Activated B cell treated with CpG ODN at 0.5 μM for 24 hours (primary cell): Measurements from ENCODE around the gene GALNT17. TPM values are rescaled to one million over a fixed set of nuclear protein-coding genes. Genes with fewer than 3 reads are reported as not detected.

Source experiments
- ATAC-seq: fragments of 200-7000 bp; cut with Tn5 transposase; one replicate; pipeline ENCODE4 v1.10.0; 2021; ENCODE audit warnings: low read depth, mild to moderate bottlenecking, moderate library complexity
- CTCF ChIA-PET: fragments of 350-600 bp; sonication (Branson Sonifier 250); formaldehyde crosslinking; loops from one replicate; lab custom pipeline; 2021; ENCODE audit warnings: antibody characterized with exemption; lab: Charles Lee
- POLR2A ChIA-PET: fragments of 350-600 bp; sonication (Branson Sonifier 250); formaldehyde crosslinking; loops from one replicate; lab custom pipeline; 2021; ENCODE audit warnings: antibody characterized with exemption; lab: Charles Lee
- DNase-seq: peaks from one replicate; pipeline ENCODE4 v3.0.0; 2022
- H3K27ac Mint-ChIP-seq: one replicate; pipeline ENCODE4 v1.8.0; 2020; ENCODE audit warnings: mixed read lengths
- H3K27me3 Mint-ChIP-seq: one replicate; pipeline ENCODE4 v1.8.0; 2021; ENCODE audit warnings: mixed read lengths
- H3K36me3 Mint-ChIP-seq: one replicate; pipeline ENCODE4 v1.8.0; 2021; ENCODE audit warnings: low read depth, mixed read lengths
- H3K4me1 Mint-ChIP-seq: one replicate; pipeline ENCODE4 v1.8.0; 2021; ENCODE audit warnings: mixed read lengths
- H3K4me3 Mint-ChIP-seq: one replicate; pipeline ENCODE4 v1.8.0; 2020; ENCODE audit warnings: mild to moderate bottlenecking, mixed read lengths
- H3K9me3 Mint-ChIP-seq: one replicate; pipeline ENCODE4 v1.8.0; 2020; ENCODE audit warnings: mixed read lengths
- CTCF ChIP-seq: fragments of 200-600 bp; IDR thresholded peaks from one replicate; pipeline ENCODE4 v1.8.0; 2022; ENCODE audit warnings: antibody characterized with exemption, mild to moderate bottlenecking
- intact Hi-C: fragments of 100-400 bp; cut with micrococcal nuclease; formaldehyde crosslinking; loops from one replicate; pipeline ENCODE4 v1.15.1; 2024
- total RNA-seq: library from RNA; stranded (reverse); gene quantifications from 2 replicates; pipeline ENCODE4 v1.2.3, GENCODE V29; 2022

The GALNT17 gene
- total RNA-seq, 1 donor from 2014 or later = not detected

DNA sequence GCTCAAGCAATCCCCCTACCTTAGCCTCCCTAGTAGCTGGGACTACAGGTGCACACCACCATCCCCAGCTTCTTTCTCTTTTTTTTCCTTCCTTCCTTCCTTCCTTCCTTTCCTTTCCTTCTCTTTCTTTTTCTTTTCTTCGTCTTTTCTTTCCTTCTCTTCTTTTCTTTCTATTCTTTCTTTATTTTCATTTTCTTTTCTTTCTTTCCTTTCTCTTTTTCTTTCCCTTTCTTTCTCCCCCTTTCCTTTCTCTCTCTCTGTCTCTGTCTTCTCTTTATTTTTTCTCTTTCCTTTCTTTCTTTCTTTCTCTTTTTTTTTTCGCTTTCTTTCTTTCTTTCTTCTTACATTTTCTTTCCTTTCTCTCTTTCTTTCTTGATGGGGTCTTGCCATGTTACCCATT, 621.3 kb downstream of the GALNT17 start:
- no peak for TF ChIP-seq CTCF
- DNase-seq (no peak), ATAC-seq (no peak)
- Mint-ChIP-seq H3K27ac (no peak overlapping the region), H3K36me3 (no peaks in the 10 kb centered on the region), H3K9me3 (peaks cover 6% of the 10 kb centered on the region), H3K27me3 (peaks cover 11% of the 10 kb centered on the region), H3K4me1 (no peaks in the 10 kb centered on the region), H3K4me3 (no peak overlapping the region)
- POLR2A ChIA-PET = no interaction called here
- CTCF ChIA-PET = no interaction called here
- intact Hi-C loops = no loop called here

- ATAC-seq (no peak), DNase-seq (no peak)
- ChIA-PET POLR2A (no interaction called here), CTCF (no interaction called here)
- H3K27ac Mint-ChIP-seq = no peak overlapping the region
- TF ChIP-seq CTCF = no peak
- H3K27me3 Mint-ChIP-seq = peaks cover 11% of the 10 kb centered on the region
- peaks cover 6% of the 10 kb centered on the region for H3K9me3 Mint-ChIP-seq
- intact Hi-C loops = no loop called here
- no peaks in the 10 kb centered on the region for H3K4me1 Mint-ChIP-seq
- H3K4me3 Mint-ChIP-seq = no peak overlapping the region
- H3K36me3 Mint-ChIP-seq = no peaks in the 10 kb centered on the region
Measured at GRCh38 chr7:71753956-71754664, 622.2 kb downstream of the GALNT17 start.

- Mint-ChIP-seq H3K27me3 (peaks cover 11% of the 10 kb centered on the region), H3K4me3 (no peak overlapping the region), H3K4me1 (no peaks in the 10 kb centered on the region), H3K27ac (no peak overlapping the region), H3K9me3 (peaks cover 6% of the 10 kb centered on the region), H3K36me3 (no peaks in the 10 kb centered on the region)
- no peak for TF ChIP-seq CTCF
- ATAC-seq (no peak), DNase-seq (no peak)
- intact Hi-C loops = no loop called here
- CTCF ChIA-PET = no interaction called here
- POLR2A ChIA-PET = no interaction called here
Measured at GRCh38 chr7:71754828-71755227, 622.9 kb downstream of the GALNT17 start.

DNA sequence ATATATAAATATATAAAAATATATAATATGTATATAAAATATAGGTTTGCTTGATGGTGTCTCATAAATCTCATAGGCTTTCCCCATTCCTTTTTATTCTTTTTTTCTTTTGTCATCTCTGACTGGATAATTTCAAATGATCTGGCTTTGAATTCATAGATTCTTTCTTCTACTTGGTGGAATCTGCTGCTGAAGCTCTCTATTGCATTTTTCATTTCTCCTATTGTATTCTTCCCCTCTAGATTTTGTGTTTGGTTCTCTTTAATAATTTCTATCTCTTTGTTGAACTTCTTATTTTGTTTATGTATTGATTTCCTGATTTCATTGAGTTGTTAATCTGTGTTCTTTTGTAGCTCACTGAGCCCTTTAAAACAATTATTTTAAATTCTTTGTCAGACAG, 629.4 kb downstream of the GALNT17 start:
- Mint-ChIP-seq H3K27me3 (no peaks in the 10 kb centered on the region), H3K27ac (no peak overlapping the region), H3K4me1 (no peaks in the 10 kb centered on the region), H3K36me3 (no peaks in the 10 kb centered on the region), H3K9me3 (peaks cover 21% of the 10 kb centered on the region), H3K4me3 (no peak overlapping the region)
- TF ChIP-seq CTCF = no peak
- no peak for DNase-seq
- POLR2A ChIA-PET = no interaction called here
- no peak for ATAC-seq
- CTCF ChIA-PET = no interaction called here
- intact Hi-C loops = no loop called here
